ENCODE results near the gene PPFIA2.

The PPFIA2 gene

DNA sequence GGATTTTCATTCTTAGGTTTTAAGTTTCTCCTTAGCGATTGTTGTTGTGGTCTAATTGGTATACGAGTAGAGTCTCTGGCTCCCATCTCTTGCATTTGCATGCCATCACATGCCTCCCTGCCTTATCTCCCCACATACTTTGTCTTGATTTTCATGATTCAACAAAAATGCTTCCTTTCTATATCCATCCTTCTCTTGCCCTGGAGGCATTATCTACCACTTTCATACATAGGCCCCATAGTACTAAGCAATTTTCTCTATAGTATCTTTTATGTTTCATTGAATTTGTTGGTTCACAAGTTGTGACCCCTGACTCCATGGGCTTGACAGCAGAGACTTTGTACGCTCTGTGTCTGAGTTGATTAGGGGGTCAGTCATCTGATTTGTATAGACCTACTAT, 455.2 kb downstream of the PPFIA2 start:
- Histone ChIP-seq H3K4me1 (ENCODE audit: control insufficient read depth in 1 of 2, insufficient read depth in 1 of 2, low read depth in 1 of 2, low read length in 1 of 2) (no peaks in the 10 kb centered on the region), H3K9me3 (no peaks in the 10 kb centered on the region), H3K36me3 (no peaks in the 10 kb centered on the region), H3K27ac (no peak overlapping the region), H3K27me3 (no peaks in the 10 kb centered on the region), H3K4me3 (ENCODE audit: low read depth in 1 of 2, low read length in 1 of 2) (no peak overlapping the region)
- TF ChIP-seq, protein P1, sequence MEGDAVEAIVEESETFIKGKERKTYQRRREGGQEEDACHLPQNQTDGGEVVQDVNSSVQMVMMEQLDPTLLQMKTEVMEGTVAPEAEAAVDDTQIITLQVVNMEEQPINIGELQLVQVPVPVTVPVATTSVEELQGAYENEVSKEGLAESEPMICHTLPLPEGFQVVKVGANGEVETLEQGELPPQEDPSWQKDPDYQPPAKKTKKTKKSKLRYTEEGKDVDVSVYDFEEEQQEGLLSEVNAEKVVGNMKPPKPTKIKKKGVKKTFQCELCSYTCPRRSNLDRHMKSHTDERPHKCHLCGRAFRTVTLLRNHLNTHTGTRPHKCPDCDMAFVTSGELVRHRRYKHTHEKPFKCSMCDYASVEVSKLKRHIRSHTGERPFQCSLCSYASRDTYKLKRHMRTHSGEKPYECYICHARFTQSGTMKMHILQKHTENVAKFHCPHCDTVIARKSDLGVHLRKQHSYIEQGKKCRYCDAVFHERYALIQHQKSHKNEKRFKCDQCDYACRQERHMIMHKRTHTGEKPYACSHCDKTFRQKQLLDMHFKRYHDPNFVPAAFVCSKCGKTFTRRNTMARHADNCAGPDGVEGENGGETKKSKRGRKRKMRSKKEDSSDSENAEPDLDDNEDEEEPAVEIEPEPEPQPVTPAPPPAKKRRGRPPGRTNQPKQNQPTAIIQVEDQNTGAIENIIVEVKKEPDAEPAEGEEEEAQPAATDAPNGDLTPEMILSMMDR (IDR thresholded peaks at IDR 0.05), result no peak

- H3K27ac ChIP-seq, result no peak overlapping the region
- no peaks in the 10 kb centered on the region for H3K27me3 ChIP-seq
- H3K36me3 ChIP-seq, result no peaks in the 10 kb centered on the region
- no peak overlapping the region for H3K4me3 ChIP-seq (ENCODE audit: low read depth in 1 of 2, low read length in 1 of 2)
- TF ChIP-seq, protein P1 (IDR thresholded peaks at IDR 0.05), result no peak
- H3K4me1 ChIP-seq (ENCODE audit: control insufficient read depth in 1 of 2, insufficient read depth in 1 of 2, low read depth in 1 of 2, low read length in 1 of 2), result no peaks in the 10 kb centered on the region
- no peaks in the 10 kb centered on the region for H3K9me3 ChIP-seq
Observed at GRCh38 chr12:81300454-81300853, 458.7 kb downstream of the PPFIA2 start.

DNA sequence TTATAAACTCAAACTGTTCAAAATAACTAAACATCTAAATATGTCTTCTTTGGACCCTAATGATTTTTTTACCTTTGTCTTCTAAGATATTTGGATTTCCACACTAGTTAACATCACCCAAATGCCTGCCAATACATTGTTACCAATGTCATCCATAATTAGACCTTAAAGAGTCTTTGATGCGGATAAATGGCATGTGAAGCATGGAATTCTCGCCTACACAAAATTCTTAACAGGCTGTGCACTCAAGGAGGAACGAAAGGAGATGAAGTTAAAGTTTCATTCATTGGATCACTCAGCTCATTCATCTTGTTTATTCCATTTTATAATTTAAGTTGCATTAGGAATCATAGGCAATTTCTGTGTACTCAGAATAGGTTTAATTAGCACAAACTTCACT, 461.5 kb downstream of the PPFIA2 start:
- Histone ChIP-seq H3K9me3 (no peaks in the 10 kb centered on the region), H3K4me1 (ENCODE audit: control insufficient read depth in 1 of 2, insufficient read depth in 1 of 2, low read depth in 1 of 2, low read length in 1 of 2) (no peaks in the 10 kb centered on the region), H3K27me3 (no peaks in the 10 kb centered on the region), H3K36me3 (no peaks in the 10 kb centered on the region), H3K4me3 (ENCODE audit: low read depth in 1 of 2, low read length in 1 of 2) (no peak overlapping the region), H3K27ac (no peak overlapping the region)
- TF ChIP-seq, protein P1 (IDR thresholded peaks at IDR 0.05), result no peak

GRCh38 chr12:81296556-81297305, 462.4 kb downstream of the PPFIA2 start:
- H3K9me3 ChIP-seq, result no peaks in the 10 kb centered on the region
- H3K27ac ChIP-seq, result no peak overlapping the region
- TF ChIP-seq, protein P1 (IDR thresholded peaks at IDR 0.05), result no peak
- H3K27me3 ChIP-seq, result no peaks in the 10 kb centered on the region
- no peaks in the 10 kb centered on the region for H3K4me1 ChIP-seq (ENCODE audit: control insufficient read depth in 1 of 2, insufficient read depth in 1 of 2, low read depth in 1 of 2, low read length in 1 of 2)
- H3K36me3 ChIP-seq, result no peaks in the 10 kb centered on the region
- no peak overlapping the region for H3K4me3 ChIP-seq (ENCODE audit: low read depth in 1 of 2, low read length in 1 of 2)

DNA sequence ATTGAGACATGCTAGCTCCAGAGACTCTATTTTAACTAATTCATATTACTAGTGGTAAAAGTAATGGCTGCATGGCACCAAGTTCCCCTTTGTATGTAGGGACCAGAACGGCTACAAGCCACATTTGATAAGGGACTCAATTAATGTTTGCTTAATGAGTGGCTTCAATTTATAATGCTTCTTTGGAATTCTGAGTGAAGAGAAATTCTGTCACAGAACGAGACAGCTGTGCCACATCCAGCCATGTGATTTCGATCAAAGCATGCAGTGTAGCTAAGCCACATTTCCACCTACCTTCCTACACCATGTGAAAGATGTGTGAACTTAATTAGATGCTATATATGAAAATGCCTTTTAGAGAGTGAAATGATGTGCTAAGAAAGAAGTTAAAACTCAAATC, 463.9 kb downstream of the PPFIA2 start:
- H3K9me3 ChIP-seq, result no peaks in the 10 kb centered on the region
- H3K27me3 ChIP-seq, result no peaks in the 10 kb centered on the region
- H3K36me3 ChIP-seq, result no peaks in the 10 kb centered on the region
- H3K27ac ChIP-seq, result no peak overlapping the region
- H3K4me1 ChIP-seq (ENCODE audit: control insufficient read depth in 1 of 2, insufficient read depth in 1 of 2, low read depth in 1 of 2, low read length in 1 of 2), result no peaks in the 10 kb centered on the region
- H3K4me3 ChIP-seq (ENCODE audit: low read depth in 1 of 2, low read length in 1 of 2), result no peak overlapping the region
- TF ChIP-seq, protein P1 (IDR thresholded peaks at IDR 0.05), result no peak
